Stimulated activated CD8-positive, alpha-beta memory T cell treated with anti-CD3 and anti-CD28 coated beads, Interleukin-4, amount 100 ng/mL, for 24 hours (primary cell): ENCODE data around the gene TSNAXIP1.
"Not testable (repeated sequence)": the region's sequence is repeated elsewhere in the genome, so short reads cannot be mapped to it uniquely, and the experiment has no call there.

Experiments used
- DNase-seq: peaks from one replicate; pipeline ENCODE4 v3.0.0-alpha.2; 2020; ENCODE audit warnings: low read depth

TSNAXIP1 gene

GRCh38 chr16:67860589-67861398, 54.1 kb downstream of the TSNAXIP1 start:
- no peak for DNase-seq

GRCh38 chr16:67861877-67862276, 55.2 kb downstream of the TSNAXIP1 start:
- DNase-seq: no peak

GRCh38 chr16:67862623-67863583, 56.2 kb downstream of the TSNAXIP1 start:
- DNase-seq: no peak

- DNase-seq: not testable (repeated sequence)
Measured at GRCh38 chr16:67864044-67864443, 57.4 kb downstream of the TSNAXIP1 start.

GRCh38 chr16:67864594-67864993, 57.9 kb downstream of the TSNAXIP1 start:
- DNase-seq: no peak

- no peak for DNase-seq
Measured at GRCh38 chr16:67865318-67865717, 58.6 kb downstream of the TSNAXIP1 start.

- no peak for DNase-seq
Measured at GRCh38 chr16:67868290-67868689, 61.6 kb downstream of the TSNAXIP1 start.

- no peak for DNase-seq
Measured at GRCh38 chr16:67869653-67870052, 63.0 kb downstream of the TSNAXIP1 start.

GRCh38 chr16:67871256-67871655, 64.6 kb downstream of the TSNAXIP1 start:
- no peak for DNase-seq

GRCh38 chr16:67872131-67872630, 65.5 kb downstream of the TSNAXIP1 start:
- DNase-seq: no peak

GRCh38 chr16:67872631-67873434, 66.1 kb downstream of the TSNAXIP1 start, which contains the start of gene EDC4:
EDC4 (plus strand) TSS chr16:67873052; CDS start chr16:67873262, 210 bp downstream.
- peak; percentile 84 for DNase-seq

- no peak for DNase-seq
Measured at GRCh38 chr16:67873435-67874370, 67.0 kb downstream of the TSNAXIP1 start.

- no peak for DNase-seq
Measured at GRCh38 chr16:67874372-67874771, 67.7 kb downstream of the TSNAXIP1 start.

- DNase-seq: no peak
Measured at GRCh38 chr16:67877064-67877463, 70.4 kb downstream of the TSNAXIP1 start.
